Endothelial cell of umbilical vein (primary cell): ENCODE measurements around the gene RAD51B. TPM values are rescaled to one million over a fixed set of nuclear protein-coding genes. Genes with fewer than 3 reads are reported as not detected.

Experiments
- BruUV-seq: library from RNA; stranded (reverse); fragments of 400-500 nt; replicated peaks from 2 replicates; lab custom pipeline; 2021; lab: Mats Ljungman, UMichigan
- CTCF ChIA-PET: fragments of 300-600, 350-600 bp; sonication (Branson Sonifier 250); formaldehyde crosslinking; loops from one replicate; lab custom pipeline; 2021; ENCODE audit warnings: antibody characterized with exemption, inconsistent platforms; lab: Charles Lee
- POLR2A ChIA-PET: fragments of 300-600, 350-600 bp; sonication (Branson Sonifier 250); formaldehyde crosslinking; loops from one replicate; lab custom pipeline; 2021; ENCODE audit warnings: antibody characterized with exemption, inconsistent platforms; lab: Charles Lee
- DNase-seq: peaks from one replicate; pipeline ENCODE4 v3.0.0-alpha.2; 2011; ENCODE audit warnings: low read depth, low spot score
- FAIRE-seq: peaks from 2 replicates; lab custom pipeline; 2011; peaks lifted over from hg19 to GRCh38; lab: Jason Lieb, UNC
- H2AFZ ChIP-seq: 2 replicates; pipeline ENCODE4 v1.6.0; 2012; ENCODE audit warnings: low read depth, low read length, control low read depth, inconsistent platforms
- H3K27ac ChIP-seq: 2 replicates; pipeline ENCODE4 v1.5.1; 2011; ENCODE audit warnings: low read depth, mild to moderate bottlenecking, control low read depth, low read length, moderate library complexity; ENCODE audit not compliant: insufficient read depth
- H3K27me3 ChIP-seq, 2 experiments: 2 replicates each; pipeline versions ENCODE4 v1.6.0 to v1.6.1; 2011; ENCODE audit warnings: low read length in 2 of 2, mixed read lengths in 1 of 2; ENCODE audit not compliant: control insufficient read depth in 2 of 2, insufficient read depth in 2 of 2
- H3K36me3 ChIP-seq, 2 experiments: 2 replicates in 1 of 2; 3 replicates in 1 of 2; pipeline ENCODE4 v1.5.1; 2011; ENCODE audit warnings: low read length in 2 of 2, mild to moderate bottlenecking in 1 of 2, moderate library complexity in 1 of 2; ENCODE audit not compliant: control insufficient read depth in 2 of 2, insufficient read depth in 2 of 2; ENCODE audit errors: extremely low read depth in 1 of 2
- H3K4me1 ChIP-seq: 3 replicates; pipeline ENCODE4 v1.5.1; 2011; ENCODE audit warnings: mild to moderate bottlenecking, low read length; ENCODE audit not compliant: control insufficient read depth, insufficient read depth; ENCODE audit errors: extremely low read depth
- H3K4me2 ChIP-seq: 2 replicates; pipeline ENCODE4 v1.6.1; 2011; ENCODE audit warnings: low read length, control low read depth, mixed read lengths; ENCODE audit not compliant: insufficient read depth
- H3K4me3 ChIP-seq, 3 experiments: fragments of 200-600 bp in 1 of 3; sonication (generic), shearing (Covaris generic) in 1 of 3; replicated peaks in 1 of 3; 2 replicates each; pipeline ENCODE4 v1.5.1; 2011 to 2016; ENCODE audit warnings: control low read depth in 3 of 3, low read length in 3 of 3, mild to moderate bottlenecking in 2 of 3, inconsistent platforms in 1 of 3, low read depth in 1 of 3, moderate library complexity in 1 of 3; ENCODE audit not compliant: insufficient read depth in 1 of 3
- H3K79me2 ChIP-seq: 2 replicates; pipeline ENCODE4 v1.6.0; 2012; ENCODE audit warnings: low read length, inconsistent platforms; ENCODE audit not compliant: control insufficient read depth, insufficient read depth
- H3K9ac ChIP-seq: replicated peaks from 2 replicates; pipeline ENCODE3; 2011; ENCODE audit warnings: low read length, control low read depth; ENCODE audit not compliant: insufficient read depth; ENCODE audit errors: extremely low read depth
- H3K9me1 ChIP-seq: replicated peaks from 3 replicates; pipeline ENCODE4 v1.6.0; 2011; ENCODE audit warnings: mild to moderate bottlenecking, low read length; ENCODE audit not compliant: control insufficient read depth, insufficient read depth; ENCODE audit errors: extremely low read depth
- H3K9me3 ChIP-seq: replicated peaks from 2 replicates; pipeline ENCODE4 v1.5.1; 2012; ENCODE audit warnings: low read length, inconsistent platforms; ENCODE audit not compliant: control insufficient read depth, insufficient read depth
- H4K20me1 ChIP-seq: replicated peaks from 2 replicates; pipeline ENCODE3; 2011; ENCODE audit warnings: mild to moderate bottlenecking, low read length; ENCODE audit not compliant: control insufficient read depth, insufficient read depth; ENCODE audit errors: extremely low read depth
- EZH2 ChIP-seq: IDR thresholded peaks from 2 replicates; pipeline ENCODE4 v1.6.1; 2012; ENCODE audit warnings: borderline replicate concordance, low read depth, mild to moderate bottlenecking, moderate library complexity, low read length, inconsistent platforms; ENCODE audit not compliant: severe bottlenecking
- FOS ChIP-seq: IDR thresholded peaks from 2 replicates; pipeline ENCODE4 v1.6.1; 2011; ENCODE audit warnings: mild to moderate bottlenecking, low read length, moderate library complexity, borderline replicate concordance; ENCODE audit not compliant: insufficient read depth
- GATA2 ChIP-seq: IDR thresholded peaks from 2 replicates; pipeline ENCODE4 v1.7.0; 2011; ENCODE audit warnings: low read depth, mild to moderate bottlenecking, moderate library complexity, mixed read lengths, low read length; ENCODE audit not compliant: insufficient read length, insufficient read depth
- JUN ChIP-seq: IDR thresholded peaks from 2 replicates; pipeline ENCODE4 v1.6.1; 2011; ENCODE audit warnings: borderline replicate concordance, low read depth; ENCODE audit not compliant: insufficient read length, insufficient read depth
- MAX ChIP-seq: IDR thresholded peaks from 2 replicates; pipeline ENCODE4 v1.6.1; 2011; ENCODE audit not compliant: insufficient read depth, insufficient read length
- MYC ChIP-seq: IDR thresholded peaks from one replicate; pipeline ENCODE4 v1.6.1; 2011; ENCODE audit warnings: mild to moderate bottlenecking, low read depth, low read length
- POLR2A ChIP-seq: IDR thresholded peaks from 2 replicates; pipeline ENCODE4 v1.6.1; 2012; ENCODE audit warnings: low read depth, mild to moderate bottlenecking, control low read depth, low read length
- POLR2AphosphoS5 ChIP-seq: IDR thresholded peaks from 2 replicates; pipeline ENCODE4 v1.6.1; 2012; ENCODE audit warnings: low read depth, mild to moderate bottlenecking, control low read depth, low read length, moderate library complexity; ENCODE audit not compliant: insufficient read depth
- dilution Hi-C: fragments of 300-500 bp; cut with MboI; formaldehyde crosslinking; loops from one replicate; pipeline ENCODE4 v1.15.0; 2019; ENCODE audit warnings: low sequenced_read_pairs; ENCODE audit not compliant: extremely low pct_ligation_motif_present
- intact Hi-C: fragments of 100-400 bp; cut with micrococcal nuclease; formaldehyde crosslinking; loops from one replicate; pipeline ENCODE4 v1.10.0; 2022
- polyA plus RNA-seq, 4 experiments: library from polyadenylated mRNA; depleted of rRNA in 3 of 4; stranded (reverse) in 3 of 4; unstranded in 1 of 4; fragments of >200 nt; gene quantifications; 2 replicates each; pipeline versions ENCODE4 v1.2.1 to v1.2.3, GENCODE V29; 2011 to 2012; ENCODE audit warnings: missing spikeins in 1 of 4
- total RNA-seq: library from RNA; stranded (reverse); gene quantifications from 2 replicates; pipeline ENCODE4 v1.2.3, GENCODE V29; 2021
- TF ChIP-seq, protein P1 (sequence below), 2 donors: IDR thresholded peaks; 1 replicate in 1 of 2; 2 replicates in 1 of 2; pipeline ENCODE4 v1.5.1; 2011; ENCODE audit warnings: low read length in 2 of 2, mild to moderate bottlenecking in 2 of 2, moderate library complexity in 2 of 2, control low read depth in 1 of 2, inconsistent platforms in 1 of 2, low read depth in 1 of 2; ENCODE audit not compliant: insufficient read depth in 1 of 2; ENCODE audit errors: extremely low read depth in 1 of 2

The RAD51B gene
- total and polyA plus RNA-seq, 2 donors (not counting 3 experiments of a cell fraction or from before 2014, with no cell fraction given), result 3.9 to 19.0 TPM

DNA sequence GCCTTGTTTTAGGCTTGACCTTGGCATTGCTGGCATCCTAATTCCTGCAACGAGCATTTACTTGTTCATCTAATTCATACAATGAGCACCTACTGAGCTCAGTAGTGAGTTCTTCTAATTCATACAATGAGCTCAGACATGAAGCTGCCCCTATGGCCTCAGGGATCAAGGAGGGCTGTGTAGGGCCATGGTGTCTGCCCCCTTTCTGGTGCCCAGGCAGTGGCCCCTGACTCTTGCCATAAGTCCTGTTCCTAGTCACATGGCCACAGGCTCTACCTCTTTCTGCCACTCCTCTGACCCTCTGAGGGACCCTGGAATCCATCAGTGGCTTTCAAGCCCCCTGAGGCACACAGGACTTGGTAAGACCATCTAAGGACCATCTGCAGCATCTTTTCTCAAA lies 824.5 kb downstream of the RAD51B start:
- Histone ChIP-seq H3K79me2 (no peaks in the 10 kb centered on the region), H4K20me1 (no peaks in the 10 kb centered on the region), H3K27ac (no peak overlapping the region), H3K4me3 (no peak overlapping the region), H3K36me3 (no peaks in the 10 kb centered on the region), H3K27me3 (no peaks in the 10 kb centered on the region), H3K9ac (no peak overlapping the region), H3K4me2 (no peak overlapping the region), H3K9me3 (no peaks in the 10 kb centered on the region), H3K9me1 (no peaks in the 10 kb centered on the region), H3K4me1 (peaks cover under 1% of the 10 kb centered on the region), H2AFZ (no peak overlapping the region)
- FAIRE-seq (no peak), DNase-seq (no peak)
- intact Hi-C loops, result no loop called here
- no peak for TF ChIP-seq MYC
- TF ChIP-seq POLR2AphosphoS5, result no peak
- no peak for TF ChIP-seq EZH2
- ChIA-PET CTCF (no interaction called here), POLR2A (no interaction called here)
- BruUV-seq, result no TSS peak
- dilution Hi-C loops, result no loop called here

- DNase-seq (no peak), FAIRE-seq (no peak)
- TF ChIP-seq GATA2 (no peak), MAX (no peak), JUN (no peak), POLR2AphosphoS5 (no peak), EZH2 (no peak), MYC (no peak), FOS (no peak), POLR2A (no peak)
- TF ChIP-seq, protein P1, sequence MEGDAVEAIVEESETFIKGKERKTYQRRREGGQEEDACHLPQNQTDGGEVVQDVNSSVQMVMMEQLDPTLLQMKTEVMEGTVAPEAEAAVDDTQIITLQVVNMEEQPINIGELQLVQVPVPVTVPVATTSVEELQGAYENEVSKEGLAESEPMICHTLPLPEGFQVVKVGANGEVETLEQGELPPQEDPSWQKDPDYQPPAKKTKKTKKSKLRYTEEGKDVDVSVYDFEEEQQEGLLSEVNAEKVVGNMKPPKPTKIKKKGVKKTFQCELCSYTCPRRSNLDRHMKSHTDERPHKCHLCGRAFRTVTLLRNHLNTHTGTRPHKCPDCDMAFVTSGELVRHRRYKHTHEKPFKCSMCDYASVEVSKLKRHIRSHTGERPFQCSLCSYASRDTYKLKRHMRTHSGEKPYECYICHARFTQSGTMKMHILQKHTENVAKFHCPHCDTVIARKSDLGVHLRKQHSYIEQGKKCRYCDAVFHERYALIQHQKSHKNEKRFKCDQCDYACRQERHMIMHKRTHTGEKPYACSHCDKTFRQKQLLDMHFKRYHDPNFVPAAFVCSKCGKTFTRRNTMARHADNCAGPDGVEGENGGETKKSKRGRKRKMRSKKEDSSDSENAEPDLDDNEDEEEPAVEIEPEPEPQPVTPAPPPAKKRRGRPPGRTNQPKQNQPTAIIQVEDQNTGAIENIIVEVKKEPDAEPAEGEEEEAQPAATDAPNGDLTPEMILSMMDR (IDR thresholded peaks at IDR 0.05; ENCODE audit: extremely low read depth in 1 of 2, insufficient read depth in 1 of 2, low read depth in 1 of 2, low read length in 2 of 2), result no peak
- ChIA-PET POLR2A (no interaction called here), CTCF (no interaction called here)
- Histone ChIP-seq H3K79me2 (no peaks in the 10 kb centered on the region), H3K27ac (no peak overlapping the region), H2AFZ (no peak overlapping the region), H3K9ac (no peak overlapping the region), H4K20me1 (no peaks in the 10 kb centered on the region), H3K9me3 (no peaks in the 10 kb centered on the region), H3K9me1 (no peaks in the 10 kb centered on the region), H3K4me3 (no peak overlapping the region), H3K36me3 (no peaks in the 10 kb centered on the region), H3K4me1 (no peaks in the 10 kb centered on the region), H3K27me3 (no peaks in the 10 kb centered on the region), H3K4me2 (no peak overlapping the region)
- no TSS peak for BruUV-seq
- intact Hi-C loops (no loop called here), dilution Hi-C loops (no loop called here)
Observed at GRCh38 chr14:68645371-68645770, 825.8 kb downstream of the RAD51B start.
